Measurements from ENCODE around the gene TNRC6C. TPM values are rescaled to one million over a fixed set of nuclear protein-coding genes. Genes with fewer than 3 reads are reported as not detected.

The TNRC6C gene
- total and polyA plus RNA-seq, 4 donors, result 2.2 to 25.9 (median 13.8) TPM

DNA sequence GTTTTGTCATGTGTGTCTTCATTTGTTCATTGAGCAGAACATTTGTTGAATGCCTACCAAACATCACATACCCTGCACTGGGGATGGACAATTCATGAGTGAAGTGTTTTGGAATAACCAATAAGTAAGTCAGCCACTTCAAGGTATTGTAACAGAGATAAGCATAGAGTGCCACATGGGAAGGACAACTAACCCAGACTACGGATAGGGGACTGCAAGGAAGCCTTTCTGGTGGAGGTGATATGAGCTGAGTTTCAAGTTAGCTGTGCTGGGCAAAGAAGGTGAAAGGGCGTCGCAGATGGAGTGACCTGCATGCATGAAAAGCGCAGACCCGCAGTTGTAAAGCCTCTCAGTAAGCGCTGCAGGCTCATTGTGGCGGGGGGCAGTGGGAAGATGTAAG lies 78.8 kb downstream of the TNRC6C start:
- Histone ChIP-seq H3K36me3 (ENCODE audit: control insufficient read depth in 4 of 4, insufficient read depth in 4 of 4, low read length in 4 of 4) (peaks cover 0 to 17% (median 5%) of the 10 kb centered on the region in 4 donors), H3K4me3 (no peak overlapping the region), H3K27me3 (ENCODE audit: control insufficient read depth in 3 of 3, insufficient read depth in 3 of 3, low read length in 2 of 3) (no peaks in the 10 kb centered on the region), H3K9me3 (ENCODE audit: control insufficient read depth in 4 of 4, insufficient read depth in 3 of 4, low read length in 3 of 4) (no peaks in the 10 kb centered on the region), H3K9ac (ENCODE audit: insufficient read depth in 1 of 2, low read length in 2 of 2) (no peak overlapping the region), H3K27ac (ENCODE audit: low read depth in 1 of 2, low read length in 1 of 2) (no peak overlapping the region), H3K4me1 (ENCODE audit: control insufficient read depth in 5 of 5, insufficient read depth in 5 of 5, low read length in 5 of 5) (peaks cover 3 to 32% (median 15%) of the 10 kb centered on the region in 5 donors)
- TF ChIP-seq, protein P1, sequence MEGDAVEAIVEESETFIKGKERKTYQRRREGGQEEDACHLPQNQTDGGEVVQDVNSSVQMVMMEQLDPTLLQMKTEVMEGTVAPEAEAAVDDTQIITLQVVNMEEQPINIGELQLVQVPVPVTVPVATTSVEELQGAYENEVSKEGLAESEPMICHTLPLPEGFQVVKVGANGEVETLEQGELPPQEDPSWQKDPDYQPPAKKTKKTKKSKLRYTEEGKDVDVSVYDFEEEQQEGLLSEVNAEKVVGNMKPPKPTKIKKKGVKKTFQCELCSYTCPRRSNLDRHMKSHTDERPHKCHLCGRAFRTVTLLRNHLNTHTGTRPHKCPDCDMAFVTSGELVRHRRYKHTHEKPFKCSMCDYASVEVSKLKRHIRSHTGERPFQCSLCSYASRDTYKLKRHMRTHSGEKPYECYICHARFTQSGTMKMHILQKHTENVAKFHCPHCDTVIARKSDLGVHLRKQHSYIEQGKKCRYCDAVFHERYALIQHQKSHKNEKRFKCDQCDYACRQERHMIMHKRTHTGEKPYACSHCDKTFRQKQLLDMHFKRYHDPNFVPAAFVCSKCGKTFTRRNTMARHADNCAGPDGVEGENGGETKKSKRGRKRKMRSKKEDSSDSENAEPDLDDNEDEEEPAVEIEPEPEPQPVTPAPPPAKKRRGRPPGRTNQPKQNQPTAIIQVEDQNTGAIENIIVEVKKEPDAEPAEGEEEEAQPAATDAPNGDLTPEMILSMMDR (IDR thresholded peaks at IDR 0.05; ENCODE audit: control extremely low read depth, extremely low read depth), result no peak
- 90 to 97% methylated on average over 7 of the region's 7 CpGs for WGBS, 2 donors
- DNase-seq, result no peak
- no peak for ATAC-seq (ENCODE audit: insufficient read depth, low FRiP score)

DNA sequence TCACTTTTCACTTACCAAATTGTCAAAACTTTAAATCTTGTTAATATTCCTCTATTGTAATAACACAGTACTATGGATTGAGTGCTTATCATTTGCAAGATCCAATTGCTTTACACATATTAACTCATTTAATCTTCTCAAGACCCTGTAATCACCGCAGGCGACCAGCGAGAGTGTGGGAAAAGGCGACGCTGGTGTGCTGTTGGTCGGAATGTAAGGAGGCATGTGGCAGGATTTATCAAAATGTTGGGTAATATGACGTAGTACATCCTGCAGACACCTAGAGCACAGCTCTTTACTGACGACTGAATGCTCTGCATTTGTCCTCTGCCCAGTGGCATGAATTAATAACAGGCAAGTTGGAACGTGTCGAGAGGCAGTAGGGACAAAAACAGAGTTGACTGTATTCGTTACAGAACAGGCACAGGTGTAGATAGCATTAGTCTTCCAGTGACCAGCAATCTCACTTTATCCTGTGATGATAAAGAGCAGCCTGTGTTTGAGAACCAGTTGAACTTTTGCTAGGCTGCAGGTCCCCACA lies 80.3 kb downstream of the TNRC6C start:
- Histone ChIP-seq H3K27me3 (ENCODE audit: control insufficient read depth in 3 of 3, insufficient read depth in 3 of 3, low read length in 2 of 3) (no peaks in the 10 kb centered on the region), H3K9ac (ENCODE audit: insufficient read depth in 1 of 2, low read length in 2 of 2) (no peak overlapping the region), H3K36me3 (ENCODE audit: control insufficient read depth in 4 of 4, insufficient read depth in 4 of 4, low read length in 4 of 4) (peaks cover 0 to 16% (median 5%) of the 10 kb centered on the region in 4 donors), H3K27ac (ENCODE audit: low read depth in 1 of 2, low read length in 1 of 2) (no peak overlapping the region), H3K4me1 (ENCODE audit: control insufficient read depth in 5 of 5, insufficient read depth in 5 of 5, low read length in 5 of 5) (peaks cover 3 to 31% (median 16%) of the 10 kb centered on the region in 5 donors), H3K4me3 (no peak overlapping the region), H3K9me3 (ENCODE audit: control insufficient read depth in 4 of 4, insufficient read depth in 3 of 4, low read length in 3 of 4) (no peaks in the 10 kb centered on the region)
- ATAC-seq (ENCODE audit: insufficient read depth, low FRiP score) (no peak), DNase-seq (no peak)
- TF ChIP-seq, protein P1 (IDR thresholded peaks at IDR 0.05; ENCODE audit: control extremely low read depth, extremely low read depth), result no peak
- WGBS, 2 donors, result 93 to 94% methylated on average over 11 of the region's 11 CpGs

DNA sequence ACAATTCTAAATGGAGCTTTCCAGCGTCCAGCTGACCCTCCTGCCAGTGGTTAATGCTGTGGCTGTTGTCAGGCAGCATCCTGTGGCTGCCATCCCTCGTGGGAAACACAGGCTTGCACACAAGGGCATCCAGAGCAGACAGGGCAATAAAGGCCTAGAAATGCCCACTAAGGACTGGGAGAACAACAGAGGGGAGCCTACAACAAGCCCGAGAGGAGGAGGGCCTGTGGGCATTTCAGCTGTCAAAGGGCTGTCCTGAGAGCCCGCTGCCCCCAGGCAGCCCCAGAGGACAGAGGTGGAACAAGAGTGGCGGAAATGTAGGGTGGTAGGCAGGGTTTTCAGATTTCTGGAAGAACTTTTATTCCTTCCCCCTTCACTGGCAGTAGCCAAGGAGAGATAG lies 81.1 kb downstream of the TNRC6C start:
- Histone ChIP-seq H3K36me3 (ENCODE audit: control insufficient read depth in 4 of 4, insufficient read depth in 4 of 4, low read length in 4 of 4) (peaks cover 0 to 15% (median 4%) of the 10 kb centered on the region in 4 donors), H3K27me3 (ENCODE audit: control insufficient read depth in 3 of 3, insufficient read depth in 3 of 3, low read length in 2 of 3) (no peaks in the 10 kb centered on the region), H3K9ac (ENCODE audit: insufficient read depth in 1 of 2, low read length in 2 of 2) (no peak overlapping the region), H3K9me3 (ENCODE audit: control insufficient read depth in 4 of 4, insufficient read depth in 3 of 4, low read length in 3 of 4) (no peaks in the 10 kb centered on the region), H3K4me1 (ENCODE audit: control insufficient read depth in 5 of 5, insufficient read depth in 5 of 5, low read length in 5 of 5) (peaks cover 5 to 31% (median 16%) of the 10 kb centered on the region in 5 donors), H3K4me3 (no peak overlapping the region), H3K27ac (ENCODE audit: low read depth in 1 of 2, low read length in 1 of 2) (no peak overlapping the region)
- ATAC-seq (ENCODE audit: insufficient read depth, low FRiP score), result no peak
- WGBS, 2 donors, result 84 to 87% methylated on average over 5 of the region's 5 CpGs
- TF ChIP-seq, protein P1 (IDR thresholded peaks at IDR 0.05; ENCODE audit: control extremely low read depth, extremely low read depth), result no peak
- no peak for DNase-seq

Data from lung (tissue), 12 donors.